ENCODE measurements around the gene COX7A2L.

Gene COX7A2L

GRCh38 chr2:42368817-42369531 is 8.0 kb upstream of the COX7A2L start:
- no peak for TF ChIP-seq SPI1 (IDR thresholded peaks at IDR 0.05; ENCODE audit: low read depth, low read length)
- TF ChIP-seq PAX5 (IDR thresholded peaks at IDR 0.05; ENCODE audit: insufficient read depth, low read length, severe bottlenecking) = no peak
- no peak for TF ChIP-seq TAF1 (IDR thresholded peaks at IDR 0.05; ENCODE audit: low read depth, low read length)
- TF ChIP-seq POLR2A (IDR thresholded peaks at IDR 0.05; ENCODE audit: low read depth, low read length) = no peak
- TF ChIP-seq POU2F2 (IDR thresholded peaks at IDR 0.05; ENCODE audit: low read depth, low read length) = no peak
- TF ChIP-seq POLR2AphosphoS5 (IDR thresholded peaks at IDR 0.05; ENCODE audit: low read depth, low read length) = no peak
- FAIRE-seq (no peak), DNase-seq (ENCODE audit: insufficient read length, low spot score) (no peak)

- no peak for FAIRE-seq
- DNase-seq (ENCODE audit: insufficient read length, low spot score) = no peak
- TF ChIP-seq POLR2A (IDR thresholded peaks at IDR 0.05; ENCODE audit: low read depth, low read length) (no peak), POLR2AphosphoS5 (IDR thresholded peaks at IDR 0.05; ENCODE audit: low read depth, low read length) (no peak), SPI1 (IDR thresholded peaks at IDR 0.05; ENCODE audit: low read depth, low read length) (no peak), PAX5 (IDR thresholded peaks at IDR 0.05; ENCODE audit: insufficient read depth, low read length, severe bottlenecking) (no peak), POU2F2 (IDR thresholded peaks at IDR 0.05; ENCODE audit: low read depth, low read length) (no peak), TAF1 (IDR thresholded peaks at IDR 0.05; ENCODE audit: low read depth, low read length) (no peak)
Observed at GRCh38 chr2:42367835-42368234, 6.8 kb upstream of the COX7A2L start.

- FAIRE-seq (no peak), DNase-seq (ENCODE audit: insufficient read length, low spot score) (no peak)
- TF ChIP-seq POLR2A (IDR thresholded peaks at IDR 0.05; ENCODE audit: low read depth, low read length) = no peak
- no peak for TF ChIP-seq PAX5 (IDR thresholded peaks at IDR 0.05; ENCODE audit: insufficient read depth, low read length, severe bottlenecking)
- no peak for TF ChIP-seq POU2F2 (IDR thresholded peaks at IDR 0.05; ENCODE audit: low read depth, low read length)
- no peak for TF ChIP-seq TAF1 (IDR thresholded peaks at IDR 0.05; ENCODE audit: low read depth, low read length)
- no peak for TF ChIP-seq POLR2AphosphoS5 (IDR thresholded peaks at IDR 0.05; ENCODE audit: low read depth, low read length)
- TF ChIP-seq SPI1 (IDR thresholded peaks at IDR 0.05; ENCODE audit: low read depth, low read length) = no peak
Observed at GRCh38 chr2:42366411-42366810, 5.4 kb upstream of the COX7A2L start.

GRCh38 chr2:42364658-42365057 is 3.6 kb upstream of the COX7A2L start:
- no peak for FAIRE-seq
- TF ChIP-seq POLR2AphosphoS5 (IDR thresholded peaks at IDR 0.05; ENCODE audit: low read depth, low read length) (no peak), POLR2A (IDR thresholded peaks at IDR 0.05; ENCODE audit: low read depth, low read length) (no peak), PAX5 (IDR thresholded peaks at IDR 0.05; ENCODE audit: insufficient read depth, low read length, severe bottlenecking) (no peak), SPI1 (IDR thresholded peaks at IDR 0.05; ENCODE audit: low read depth, low read length) (no peak), POU2F2 (IDR thresholded peaks at IDR 0.05; ENCODE audit: low read depth, low read length) (no peak), TAF1 (IDR thresholded peaks at IDR 0.05; ENCODE audit: low read depth, low read length) (no peak)
- DNase-seq (ENCODE audit: insufficient read length, low spot score) = no peak

GRCh38 chr2:42363413-42363812 is 2.4 kb upstream of the COX7A2L start:
- TF ChIP-seq SPI1 (IDR thresholded peaks at IDR 0.05; ENCODE audit: low read depth, low read length) (no peak), POU2F2 (IDR thresholded peaks at IDR 0.05; ENCODE audit: low read depth, low read length) (no peak), TAF1 (IDR thresholded peaks at IDR 0.05; ENCODE audit: low read depth, low read length) (no peak), PAX5 (IDR thresholded peaks at IDR 0.05; ENCODE audit: insufficient read depth, low read length, severe bottlenecking) (no peak), POLR2AphosphoS5 (IDR thresholded peaks at IDR 0.05; ENCODE audit: low read depth, low read length) (no peak), POLR2A (IDR thresholded peaks at IDR 0.05; ENCODE audit: low read depth, low read length) (no peak)
- FAIRE-seq = no peak
- DNase-seq (ENCODE audit: insufficient read length, low spot score) = no peak

GRCh38 chr2:42361728-42362283 is 789 bp upstream of the COX7A2L start:
- no peak for DNase-seq (ENCODE audit: insufficient read length, low spot score)
- TF ChIP-seq TAF1 (IDR thresholded peaks at IDR 0.05; ENCODE audit: low read depth, low read length) = no peak
- no peak for TF ChIP-seq POU2F2 (IDR thresholded peaks at IDR 0.05; ENCODE audit: low read depth, low read length)
- no peak for TF ChIP-seq PAX5 (IDR thresholded peaks at IDR 0.05; ENCODE audit: insufficient read depth, low read length, severe bottlenecking)
- TF ChIP-seq POLR2A (IDR thresholded peaks at IDR 0.05; ENCODE audit: low read depth, low read length) = no peak
- TF ChIP-seq POLR2AphosphoS5 (IDR thresholded peaks at IDR 0.05; ENCODE audit: low read depth, low read length) = no peak
- no peak for TF ChIP-seq SPI1 (IDR thresholded peaks at IDR 0.05; ENCODE audit: low read depth, low read length)
- peak; percentile 64 for FAIRE-seq

GRCh38 chr2:42360493-42360889 is 526 bp downstream of the COX7A2L start:
- no peak for FAIRE-seq
- TF ChIP-seq TAF1 (IDR thresholded peaks at IDR 0.05; ENCODE audit: low read depth, low read length) (no peak), POU2F2 (IDR thresholded peaks at IDR 0.05; ENCODE audit: low read depth, low read length) (no peak)
- DNase-seq (ENCODE audit: insufficient read length, low spot score) = no peak

GRCh38 chr2:42359965-42360483 is 993 bp downstream of the COX7A2L start:
- TF ChIP-seq POU2F2 (IDR thresholded peaks at IDR 0.05; ENCODE audit: low read depth, low read length) (no peak), PAX5 (IDR thresholded peaks at IDR 0.05; ENCODE audit: insufficient read depth, low read length, severe bottlenecking) (no peak), POLR2A (IDR thresholded peaks at IDR 0.05; ENCODE audit: low read depth, low read length) (0 out of 2 replicates have a peak, but pooled peaks have one; percentile 52), TAF1 (IDR thresholded peaks at IDR 0.05; ENCODE audit: low read depth, low read length) (0 out of 2 replicates have a peak, but pooled peaks have one; percentile 7)
- no peak for FAIRE-seq
- no peak for DNase-seq (ENCODE audit: insufficient read length, low spot score)

GRCh38 chr2:42359304-42359964 is 1.6 kb downstream of the COX7A2L start:
- peak; percentile 70 for FAIRE-seq
- no peak for DNase-seq (ENCODE audit: insufficient read length, low spot score)
- TF ChIP-seq POLR2AphosphoS5 (IDR thresholded peaks at IDR 0.05; ENCODE audit: low read depth, low read length) = no peak
- TF ChIP-seq SPI1 (IDR thresholded peaks at IDR 0.05; ENCODE audit: low read depth, low read length) = 0 out of 2 replicates have a peak, but pooled peaks have one; percentile 22

Measured in GM12891 (cell line).